ENCODE measurements around the gene SHKBP1. TPM values are rescaled to one million over a fixed set of nuclear protein-coding genes. Genes with fewer than 3 reads are reported as not detected.

The SHKBP1 gene
- total and polyA plus RNA-seq, 10 of the 15 experiments (the other 5 are each of a cell fraction or from before 2014, with no cell fraction given), result 2.3 to 123 (median 67.0) TPM

GRCh38 chr19:40581531-40581930, 4.9 kb downstream of the SHKBP1 start:
- no TSS peak for BruUV-seq (replicated peaks)
- in situ Hi-C loops (cut with MboI), result no loop called here
- H3K27me3 ChIP-seq (replicated peaks in 1 of 2; ENCODE audit: control insufficient read depth in 2 of 2, insufficient read depth in 2 of 2, low read length in 1 of 2), result no peaks in the 10 kb centered on the region
- H2AFZ ChIP-seq (ENCODE audit: control insufficient read depth, low read depth, low read length), result no peak overlapping the region
- intact Hi-C loops (cut with micrococcal nuclease; ENCODE audit: unreplicated experiment), result no loop called here
- peaks cover 30% of the 10 kb centered on the region for H3K4me1 ChIP-seq (ENCODE audit: control insufficient read depth, insufficient read depth, low read length)
- no peak overlapping the region for H3K4me3 ChIP-seq
- no peak overlapping the region for H3K27ac ChIP-seq (ENCODE audit: control insufficient read depth, insufficient read depth)
- SMC1A ChIA-PET (ENCODE audit: uncharacterized antibody, unreplicated experiment), result no interaction called here
- no peak overlapping the region for H3K9ac ChIP-seq (ENCODE audit: control insufficient read depth, insufficient read depth, low read length)
- CTCF ChIA-PET, result no interaction called here
- H3K9me3 ChIP-seq (replicated peaks; ENCODE audit: control insufficient read depth, insufficient read depth, low read length), result no peaks in the 10 kb centered on the region
- FAIRE-seq, result no peak
- RAD21 ChIA-PET (ENCODE audit: unreplicated experiment), result no interaction called here
- 98% methylated on average over 5 of the region's 5 CpGs for WGBS (ENCODE audit: insufficient coverage, insufficient replicate concordance, low lambda C conversion rate, missing lambda C conversion rate)
- peaks cover 7% of the 10 kb centered on the region for H3K79me2 ChIP-seq (ENCODE audit: control insufficient read depth, insufficient read depth, low read length)
- no peak for DNase-seq (ENCODE audit: low read depth, low spot score)
- H3K36me3 ChIP-seq (ENCODE audit: control insufficient read depth in 2 of 2, insufficient read depth in 2 of 2, low read length in 1 of 2), result peaks cover 8% of the 10 kb centered on the region in 2 experiments
- ATAC-seq, result no peak
- TF ChIP-seq SPI1 (IDR thresholded peaks at IDR 0.05; ENCODE audit: borderline replicate concordance, insufficient read depth, low read depth, low read length), result no peak
- no peak for TF ChIP-seq BCL3 (IDR thresholded peaks at IDR 0.05; ENCODE audit: borderline replicate concordance, insufficient read depth, low read depth, low read length, poor library complexity, severe bottlenecking)
- TF ChIP-seq GATAD2B (conservative IDR thresholded peaks at IDR 0.05; ENCODE audit: low read depth), result no peak
- TF ChIP-seq MXI1 (IDR thresholded peaks at IDR 0.05; ENCODE audit: low read depth, low read length), result no peak
- no peak for TF ChIP-seq PBX3 (IDR thresholded peaks at IDR 0.05; ENCODE audit: insufficient replicate concordance, low read depth, low read length)
- TF ChIP-seq CBFB (IDR thresholded peaks at IDR 0.05; ENCODE audit: low read depth), result no peak
- no peak for TF ChIP-seq REST (IDR thresholded peaks at IDR 0.05; ENCODE audit: low read depth, low read length)
- TF ChIP-seq IRF4 (IDR thresholded peaks at IDR 0.05; ENCODE audit: low read depth, low read length), result no peak
- TF ChIP-seq IKZF2 (IDR thresholded peaks at IDR 0.05), result no peak
- H3K4me2 ChIP-seq (ENCODE audit: control insufficient read depth, insufficient read depth), result no peak overlapping the region
- POLR2A ChIA-PET, result interaction anchor here (0.6 kb wide), 2 partner anchors 323 to 329 kb away, joined by 3 to 4 read pairs; no protein-coding TSS in a partner anchor
- H4K20me1 ChIP-seq (ENCODE audit: control insufficient read depth, insufficient read depth), result no peaks in the 10 kb centered on the region
